ENCODE measurements around the gene VAT1. TPM values are rescaled to one million over a fixed set of nuclear protein-coding genes. Genes with fewer than 3 reads are reported as not detected.
"Not testable (repeated sequence)": the region's sequence is repeated elsewhere in the genome, so short reads cannot be mapped to it uniquely, and the experiment has no call there.

VAT1 gene
- total and polyA plus RNA-seq, 2 experiments from 2014 or later: 207 to 251 TPM

DNA sequence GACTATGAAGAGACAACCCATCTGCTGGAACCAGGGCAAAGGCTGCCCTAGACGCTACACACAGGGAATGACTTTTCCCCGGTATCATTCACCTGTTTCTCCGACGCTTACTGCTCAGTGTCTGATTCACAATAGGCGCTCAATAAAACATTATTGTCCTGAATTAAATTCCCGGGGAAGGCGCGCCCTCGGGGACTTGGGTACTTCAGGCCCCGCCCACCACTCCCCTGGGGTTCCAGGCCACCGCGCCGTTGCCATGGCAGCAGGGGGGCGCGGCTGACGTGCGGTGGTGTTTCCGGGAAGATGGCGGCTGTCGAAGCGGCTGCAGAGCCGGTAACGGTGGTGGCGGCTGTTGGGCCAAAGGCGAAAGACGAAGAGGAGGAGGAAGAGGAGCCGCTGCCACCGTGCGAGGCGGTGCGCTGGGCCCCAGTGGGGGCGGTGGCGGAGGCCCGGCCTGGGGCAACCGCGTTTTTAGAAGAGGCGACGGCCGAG, 41.9 kb downstream of the VAT1 start, which contains the start of gene RUNDC1:
Gene RUNDC1, plus strand, starts transcription at position 292 of the 492 bp plus-strand sequence. Its CDS starts 12 bp downstream, at position 304.
- Histone ChIP-seq H3K9me2 (replicated peaks; ENCODE audit: insufficient read depth) (no peaks in the 10 kb centered on the region), H3K9me3 (ENCODE audit: low read depth) (no peaks in the 10 kb centered on the region), H3K4me1 (ENCODE audit: insufficient read depth) (peaks cover 6% of the 10 kb centered on the region), H3K36me3 (replicated peaks; ENCODE audit: insufficient read depth, low read depth) (no peaks in the 10 kb centered on the region), H3K79me2 (peaks cover 44% of the 10 kb centered on the region), H3K27me3 (no peaks in the 10 kb centered on the region), H3K4me3 (peak within 1 kb of the TSS; percentile 84), H2AFZ (peak within 1 kb of the TSS; percentile 88), H4K20me1 (ENCODE audit: insufficient read depth, poor library complexity, severe bottlenecking) (peaks cover 5% of the 10 kb centered on the region), H3K4me2 (peak within 1 kb of the TSS; percentile 91), H3K27ac (peak within 1 kb of the TSS; percentile 96)
- 2% methylated on average over 26 of the region's 39 CpGs for WGBS (ENCODE audit: low lambda C conversion rate, missing lambda C conversion rate)
- peak; percentile 97 for DNase-seq (ENCODE audit: low spot score)
- TF ChIP-seq EZH2phosphoT487 (IDR thresholded peaks at IDR 0.05; ENCODE audit: low read depth, severe bottlenecking, unreplicated experiment) (no peak), EZH2 (IDR thresholded peaks at IDR 0.05; ENCODE audit: borderline replicate concordance) (no peak)
- TF ChIP-seq, protein P1, sequence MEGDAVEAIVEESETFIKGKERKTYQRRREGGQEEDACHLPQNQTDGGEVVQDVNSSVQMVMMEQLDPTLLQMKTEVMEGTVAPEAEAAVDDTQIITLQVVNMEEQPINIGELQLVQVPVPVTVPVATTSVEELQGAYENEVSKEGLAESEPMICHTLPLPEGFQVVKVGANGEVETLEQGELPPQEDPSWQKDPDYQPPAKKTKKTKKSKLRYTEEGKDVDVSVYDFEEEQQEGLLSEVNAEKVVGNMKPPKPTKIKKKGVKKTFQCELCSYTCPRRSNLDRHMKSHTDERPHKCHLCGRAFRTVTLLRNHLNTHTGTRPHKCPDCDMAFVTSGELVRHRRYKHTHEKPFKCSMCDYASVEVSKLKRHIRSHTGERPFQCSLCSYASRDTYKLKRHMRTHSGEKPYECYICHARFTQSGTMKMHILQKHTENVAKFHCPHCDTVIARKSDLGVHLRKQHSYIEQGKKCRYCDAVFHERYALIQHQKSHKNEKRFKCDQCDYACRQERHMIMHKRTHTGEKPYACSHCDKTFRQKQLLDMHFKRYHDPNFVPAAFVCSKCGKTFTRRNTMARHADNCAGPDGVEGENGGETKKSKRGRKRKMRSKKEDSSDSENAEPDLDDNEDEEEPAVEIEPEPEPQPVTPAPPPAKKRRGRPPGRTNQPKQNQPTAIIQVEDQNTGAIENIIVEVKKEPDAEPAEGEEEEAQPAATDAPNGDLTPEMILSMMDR (IDR thresholded peaks at IDR 0.05; ENCODE audit: poor library complexity): no peak

DNA sequence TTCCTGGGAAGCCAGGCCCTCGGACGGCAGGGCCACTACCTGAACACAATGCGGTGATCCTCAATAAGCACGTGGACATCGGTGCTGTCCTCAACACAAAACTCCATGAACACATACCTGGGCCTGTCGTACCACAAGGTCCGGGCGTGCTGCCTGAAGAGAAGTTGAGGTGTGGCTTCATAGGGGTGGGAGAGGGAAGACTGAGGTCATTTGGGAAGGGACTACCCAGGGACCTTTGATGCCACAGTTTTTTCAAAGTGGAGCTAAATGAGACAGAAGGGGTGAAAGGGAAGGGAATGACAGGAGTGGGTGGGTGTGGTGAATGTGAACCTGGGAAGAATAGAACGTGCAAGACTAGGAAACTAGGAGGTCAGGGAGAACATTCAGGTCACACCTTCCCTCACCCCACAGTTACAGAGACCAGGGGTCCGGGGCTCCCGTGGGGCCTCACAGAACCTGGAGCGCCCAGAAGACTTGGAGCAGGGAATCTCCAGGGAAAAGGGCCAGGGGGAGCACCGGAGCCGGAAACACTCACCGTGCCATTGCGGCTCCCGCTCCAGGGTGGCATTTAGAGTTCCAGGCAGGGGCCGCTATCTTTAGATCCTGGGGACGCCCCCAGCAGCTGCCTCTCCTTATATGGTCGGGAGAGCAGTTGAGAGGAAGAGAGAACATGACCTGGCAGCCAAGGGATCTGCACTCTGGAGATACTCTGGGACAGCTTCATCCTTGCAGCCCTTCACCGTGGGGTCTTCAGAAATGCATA, 42.5 kb downstream of the VAT1 start, which contains the start of gene PTGES3L:
Gene PTGES3L, minus strand, starts transcription at position 570 of the 763 bp plus-strand sequence. Its CDS starts 27 bp downstream, at position 543.
- Histone ChIP-seq H2AFZ (peak within 1 kb of the TSS; percentile 88), H3K9me3 (ENCODE audit: low read depth) (no peaks in the 10 kb centered on the region), H3K9me2 (replicated peaks; ENCODE audit: insufficient read depth) (no peaks in the 10 kb centered on the region), H3K4me2 (peak within 1 kb of the TSS; percentile 91), H4K20me1 (ENCODE audit: insufficient read depth, poor library complexity, severe bottlenecking) (peaks cover 5% of the 10 kb centered on the region), H3K4me1 (ENCODE audit: insufficient read depth) (peaks cover 6% of the 10 kb centered on the region), H3K27ac (peak within 1 kb of the TSS; percentile 96), H3K4me3 (peak within 1 kb of the TSS; percentile 84), H3K79me2 (peaks cover 39% of the 10 kb centered on the region), H3K27me3 (no peaks in the 10 kb centered on the region), H3K36me3 (replicated peaks; ENCODE audit: insufficient read depth, low read depth) (no peaks in the 10 kb centered on the region)
- TF ChIP-seq EZH2phosphoT487 (IDR thresholded peaks at IDR 0.05; ENCODE audit: low read depth, severe bottlenecking, unreplicated experiment) (no peak), EZH2 (IDR thresholded peaks at IDR 0.05; ENCODE audit: borderline replicate concordance) (no peak)
- TF ChIP-seq, protein P1 (IDR thresholded peaks at IDR 0.05; ENCODE audit: poor library complexity): no peak
- WGBS (ENCODE audit: low lambda C conversion rate, missing lambda C conversion rate): 38% methylated on average over 21 of the region's 21 CpGs
- DNase-seq (ENCODE audit: low spot score): peak; percentile 71

DNA sequence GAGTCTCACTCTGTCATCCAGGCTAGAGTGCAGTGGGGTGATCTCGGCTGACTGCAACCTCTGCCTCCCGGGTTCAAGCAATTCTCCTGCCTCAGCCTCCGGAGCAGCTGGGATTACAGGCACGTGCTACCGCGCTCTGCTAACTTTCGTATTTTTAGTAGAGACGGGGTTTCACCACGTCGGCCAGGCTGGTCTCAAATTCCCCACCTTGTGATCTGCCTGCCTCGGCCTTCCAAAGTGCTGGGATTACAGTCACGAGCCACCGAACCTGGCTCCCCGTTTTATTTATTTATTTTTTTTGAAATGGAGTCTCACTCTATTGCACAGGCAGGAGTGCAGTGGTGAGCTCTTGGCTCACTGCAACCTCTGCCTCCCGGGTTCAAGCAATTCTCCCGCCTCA, 46.5 kb downstream of the VAT1 start:
- H4K20me1 ChIP-seq (ENCODE audit: insufficient read depth, poor library complexity, severe bottlenecking); H3K4me1 ChIP-seq (ENCODE audit: insufficient read depth); H3K4me3 ChIP-seq; DNase-seq (ENCODE audit: low spot score); H3K4me2 ChIP-seq; H2AFZ ChIP-seq; H3K9me2 ChIP-seq (replicated peaks; ENCODE audit: insufficient read depth); H3K36me3 ChIP-seq (replicated peaks; ENCODE audit: insufficient read depth, low read depth); H3K27ac ChIP-seq; H3K9me3 ChIP-seq (ENCODE audit: low read depth); H3K27me3 ChIP-seq; H3K79me2 ChIP-seq: not testable (repeated sequence)
- WGBS (ENCODE audit: low lambda C conversion rate, missing lambda C conversion rate): 85% methylated on average over 16 of the region's 16 CpGs

DNA sequence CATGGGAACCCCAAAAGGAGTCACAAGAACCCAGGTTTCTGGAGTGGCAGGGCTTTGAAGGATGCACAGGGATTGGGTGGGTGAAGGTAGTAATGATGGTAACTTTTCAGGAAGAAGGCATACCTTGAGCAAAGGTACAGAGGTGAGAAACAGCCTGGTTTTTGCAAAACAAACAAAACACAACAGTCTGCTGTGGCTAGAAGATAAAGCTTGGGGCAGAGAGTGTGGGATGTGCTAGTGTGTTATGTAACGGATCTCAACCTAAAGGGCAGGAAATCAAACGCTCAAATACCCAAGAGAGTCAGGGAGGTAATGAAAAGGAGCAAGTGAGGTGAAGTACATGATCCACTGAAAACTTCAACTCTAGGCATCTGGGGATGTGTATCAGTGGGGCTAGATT, 46.9 kb downstream of the VAT1 start:
- Histone ChIP-seq H3K4me1 (ENCODE audit: insufficient read depth) (no peaks in the 10 kb centered on the region), H2AFZ (no peak overlapping the region), H3K79me2 (peaks cover 2% of the 10 kb centered on the region), H3K36me3 (replicated peaks; ENCODE audit: insufficient read depth, low read depth) (no peaks in the 10 kb centered on the region), H3K4me3 (no peak overlapping the region), H3K27me3 (no peaks in the 10 kb centered on the region), H3K9me3 (ENCODE audit: low read depth) (no peaks in the 10 kb centered on the region), H3K27ac (no peak overlapping the region), H4K20me1 (ENCODE audit: insufficient read depth, poor library complexity, severe bottlenecking) (no peaks in the 10 kb centered on the region), H3K4me2 (no peak overlapping the region), H3K9me2 (replicated peaks; ENCODE audit: insufficient read depth) (no peaks in the 10 kb centered on the region)
- TF ChIP-seq, protein P1 (IDR thresholded peaks at IDR 0.05; ENCODE audit: poor library complexity): no peak
- TF ChIP-seq EZH2phosphoT487 (IDR thresholded peaks at IDR 0.05; ENCODE audit: low read depth, severe bottlenecking, unreplicated experiment) (no peak), EZH2 (IDR thresholded peaks at IDR 0.05; ENCODE audit: borderline replicate concordance) (no peak)
- no peak for DNase-seq (ENCODE audit: low spot score)
- 52% methylated on average over 2 of the region's 2 CpGs for WGBS (ENCODE audit: low lambda C conversion rate, missing lambda C conversion rate)

DNA sequence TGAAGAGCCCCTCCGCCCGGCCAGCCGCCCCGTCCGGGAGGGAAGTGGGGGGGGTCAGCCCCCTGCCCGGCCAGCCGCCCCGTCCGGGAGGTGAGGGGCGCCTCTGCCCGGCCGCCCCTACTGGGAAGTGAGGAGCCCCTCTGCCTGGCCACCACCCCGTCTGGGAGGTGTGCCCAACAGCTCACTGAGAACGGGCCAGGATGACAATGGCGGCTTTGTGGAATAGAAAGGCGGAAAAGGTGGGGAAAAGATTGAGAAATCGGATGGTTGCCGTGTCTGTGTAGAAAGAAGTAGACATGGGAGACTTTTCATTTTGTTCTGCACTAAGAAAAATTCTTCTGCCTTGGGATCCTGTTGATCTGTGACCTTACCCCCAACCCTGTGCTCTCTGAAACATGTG, 48.9 kb downstream of the VAT1 start:
- not testable (repeated sequence) for H3K9me2 ChIP-seq (replicated peaks; ENCODE audit: insufficient read depth); H2AFZ ChIP-seq; H3K36me3 ChIP-seq (replicated peaks; ENCODE audit: insufficient read depth, low read depth); DNase-seq (ENCODE audit: low spot score); H3K79me2 ChIP-seq; H3K9me3 ChIP-seq (ENCODE audit: low read depth); H3K4me3 ChIP-seq; H3K27ac ChIP-seq; H4K20me1 ChIP-seq (ENCODE audit: insufficient read depth, poor library complexity, severe bottlenecking); H3K4me1 ChIP-seq (ENCODE audit: insufficient read depth); H3K4me2 ChIP-seq; H3K27me3 ChIP-seq
- 86% methylated on average over 6 of the region's 18 CpGs for WGBS (ENCODE audit: low lambda C conversion rate, missing lambda C conversion rate)
